Suprapubic skin (tissue), 4 donors: Measurements from ENCODE around the gene CASR. TPM values are rescaled to one million over a fixed set of nuclear protein-coding genes. Genes with fewer than 3 reads are reported as not detected.
"Not testable (repeated sequence)": the region's sequence is repeated elsewhere in the genome, so short reads cannot be mapped to it uniquely, and the experiment has no call there.

Experiments used
- DNase-seq, 2 donors: peaks; one replicate each; pipeline ENCODE4 v3.0.0-alpha.2; 2019; ENCODE audit warnings: low spot score in 2 of 2
- H3K27ac ChIP-seq: fragments of 200-600 bp; sonication (generic); one replicate; pipeline ENCODE4 v1.5.1; 2019
- H3K27me3 ChIP-seq: fragments of 200-600 bp; sonication (generic); one replicate; pipeline ENCODE4 v1.5.1; 2019
- H3K36me3 ChIP-seq: fragments of 200-600 bp; sonication (generic); one replicate; pipeline ENCODE4 v1.5.1; 2019
- H3K4me1 ChIP-seq: fragments of 200-600 bp; sonication (generic); one replicate; pipeline ENCODE4 v1.5.1; 2019
- H3K4me3 ChIP-seq: fragments of 200-600 bp; sonication (generic); one replicate; pipeline ENCODE4 v1.5.1; 2019; ENCODE audit warnings: mild to moderate bottlenecking
- H3K9me3 ChIP-seq: fragments of 200-600 bp; sonication (generic); one replicate; pipeline ENCODE4 v1.5.1; 2019
- CTCF ChIP-seq, 2 donors: fragments of 200-600 bp in 1 of 2; fragments of 450-650 bp in 1 of 2; sonication (generic) in 1 of 2; IDR thresholded peaks; one replicate each; pipeline ENCODE4 v1.5.1; 2016 to 2019; ENCODE audit warnings: antibody characterized with exemption in 2 of 2, mild to moderate bottlenecking in 1 of 2, moderate library complexity in 1 of 2
- EP300 ChIP-seq: sonication (generic); formaldehyde crosslinking; IDR thresholded peaks from one replicate; pipeline ENCODE4 v1.6.1; 2017; ENCODE audit warnings: antibody characterized with exemption
- POLR2A ChIP-seq, 2 donors: fragments of 450-650 bp; IDR thresholded peaks; one replicate each; pipeline ENCODE4 v1.6.1; 2017; ENCODE audit warnings: antibody characterized with exemption in 2 of 2, mild to moderate bottlenecking in 2 of 2, moderate library complexity in 2 of 2
- POLR2AphosphoS5 ChIP-seq, 3 donors: sonication (generic); formaldehyde crosslinking; IDR thresholded peaks; one replicate each; pipeline ENCODE4 v1.6.1; 2017; ENCODE audit warnings: antibody characterized with exemption in 3 of 3
- WGBS: methylation state at CpG from one replicate; pipeline ENCODE4 v1.1.5; 2018; 5-methylcytosine and 5-hydroxymethylcytosine counted together
- total RNA-seq, 4 donors: library from RNA; depleted of rRNA; stranded (reverse); fragments of >200 nt; gene quantifications; one replicate each; pipeline ENCODE4 v1.1.0, GENCODE V29; 2016

CASR gene
- total RNA-seq, 4 donors from 2014 or later: not detected

DNA sequence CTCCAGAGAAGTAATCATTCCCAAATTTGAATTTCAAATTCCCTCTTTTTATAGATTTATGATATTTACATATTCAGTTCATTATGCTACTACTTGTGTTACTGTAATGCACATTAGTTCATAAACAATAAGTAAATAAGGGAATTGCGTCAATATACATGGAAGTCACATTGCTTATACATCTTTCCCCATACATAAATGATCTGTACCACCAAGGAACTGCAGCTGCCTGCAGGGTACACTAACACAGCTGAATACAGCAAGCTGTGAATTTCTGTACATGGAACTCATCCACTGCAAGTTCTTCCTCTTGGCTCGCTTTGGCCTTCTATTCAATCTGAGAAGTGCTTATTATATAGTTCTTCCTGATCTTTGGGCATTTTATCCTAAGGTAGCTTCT lies 15.5 kb downstream of the CASR start:
- H3K36me3 ChIP-seq: no peaks in the 10 kb centered on the region
- H3K27ac ChIP-seq: no peak overlapping the region
- no peak for TF ChIP-seq POLR2A (IDR thresholded peaks at IDR 0.05)
- H3K27me3 ChIP-seq: no peaks in the 10 kb centered on the region
- H3K4me3 ChIP-seq: no peak overlapping the region
- H3K4me1 ChIP-seq: no peaks in the 10 kb centered on the region
- no peak for DNase-seq
- H3K9me3 ChIP-seq: no peaks in the 10 kb centered on the region
- WGBS: 91% methylated on average over 2 of the region's 2 CpGs

DNA sequence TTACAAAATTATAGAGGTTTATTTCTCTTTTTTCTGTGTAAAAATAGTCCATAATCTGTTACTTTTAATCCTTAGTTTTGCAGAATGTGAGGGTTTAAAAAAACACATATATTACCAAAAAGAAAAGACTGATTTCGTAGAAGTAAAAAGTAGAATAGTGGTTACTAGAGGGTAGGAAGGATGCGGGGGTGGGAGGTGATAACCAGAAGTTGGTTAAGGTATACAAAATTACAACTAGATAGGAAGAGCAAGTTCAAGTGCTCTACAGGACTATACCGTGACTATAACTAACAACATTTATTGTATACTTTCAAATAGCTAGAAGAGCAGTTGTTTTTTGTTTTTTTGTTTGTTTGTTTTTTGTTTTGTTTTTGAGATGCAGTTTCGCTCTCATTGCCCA lies 16.1 kb downstream of the CASR start:
- no peaks in the 10 kb centered on the region for H3K4me1 ChIP-seq
- TF ChIP-seq EP300 (no peak), POLR2AphosphoS5 (IDR thresholded peaks at IDR 0.05) (no peak), CTCF (IDR thresholded peaks at IDR 0.05) (no peak), POLR2A (IDR thresholded peaks at IDR 0.05) (no peak)
- no peak for DNase-seq
- H3K36me3 ChIP-seq: no peaks in the 10 kb centered on the region
- H3K27ac ChIP-seq: no peak overlapping the region
- no peak overlapping the region for H3K4me3 ChIP-seq
- H3K27me3 ChIP-seq: no peaks in the 10 kb centered on the region
- 87% methylated on average over 4 of the region's 4 CpGs for WGBS
- no peaks in the 10 kb centered on the region for H3K9me3 ChIP-seq

- Histone ChIP-seq H3K27ac (no peak overlapping the region), H3K36me3 (no peaks in the 10 kb centered on the region), H3K4me1 (no peaks in the 10 kb centered on the region), H3K4me3 (no peak overlapping the region), H3K9me3 (no peaks in the 10 kb centered on the region), H3K27me3 (no peaks in the 10 kb centered on the region)
- 62% methylated on average over 3 of the region's 3 CpGs for WGBS
- TF ChIP-seq POLR2A (IDR thresholded peaks at IDR 0.05) (no peak), EP300 (no peak), CTCF (IDR thresholded peaks at IDR 0.05) (no peak), POLR2AphosphoS5 (IDR thresholded peaks at IDR 0.05) (no peak)
- DNase-seq: no peak
Measured at GRCh38 chr3:122200661-122201060, 17.2 kb downstream of the CASR start.

DNA sequence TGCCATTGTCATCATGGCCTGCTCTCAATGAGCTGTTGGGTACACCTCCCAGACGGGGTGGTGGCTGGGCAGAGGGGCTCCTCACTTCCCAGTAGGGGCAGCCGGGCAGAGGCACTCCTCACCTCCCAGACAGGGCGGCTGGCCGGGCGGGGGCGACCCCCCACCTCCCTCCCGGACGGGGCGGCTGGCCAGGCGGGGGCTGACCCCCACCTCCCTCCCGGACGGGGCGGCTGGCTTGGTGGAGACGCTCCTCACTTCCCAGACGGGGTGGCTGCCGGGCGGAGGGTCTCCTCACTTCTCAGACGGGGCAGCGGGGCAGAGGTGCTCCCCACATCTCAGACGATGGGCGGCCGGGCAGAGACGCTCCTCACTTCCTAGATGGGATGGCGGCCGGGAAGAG lies 18.0 kb downstream of the CASR start:
- not testable (repeated sequence) for DNase-seq, H3K9me3 ChIP-seq, H3K27me3 ChIP-seq, H3K4me1 ChIP-seq, H3K4me3 ChIP-seq, H3K27ac ChIP-seq, H3K36me3 ChIP-seq
- 91% methylated on average over 2 of the region's 25 CpGs for whole genome bisulfite sequencing

- 70% methylated on average over 4 of the region's 4 CpGs for WGBS
- Histone ChIP-seq H3K9me3 (no peaks in the 10 kb centered on the region), H3K36me3 (no peaks in the 10 kb centered on the region), H3K27ac (no peak overlapping the region), H3K4me1 (no peaks in the 10 kb centered on the region), H3K27me3 (no peaks in the 10 kb centered on the region), H3K4me3 (no peak overlapping the region)
- no peak for TF ChIP-seq CTCF (IDR thresholded peaks at IDR 0.05)
- TF ChIP-seq POLR2A (IDR thresholded peaks at IDR 0.05): no peak
- TF ChIP-seq POLR2AphosphoS5 (IDR thresholded peaks at IDR 0.05): no peak
- no peak for DNase-seq
Measured at GRCh38 chr3:122208579-122208978, 25.1 kb downstream of the CASR start.

GRCh38 chr3:122213650-122214049 lies 30.2 kb downstream of the CASR start:
- no peak overlapping the region for H3K27ac ChIP-seq
- no peaks in the 10 kb centered on the region for H3K9me3 ChIP-seq
- no peak for DNase-seq
- 88% methylated on average over 2 of the region's 2 CpGs for WGBS
- no peaks in the 10 kb centered on the region for H3K27me3 ChIP-seq
- H3K4me3 ChIP-seq: no peak overlapping the region
- TF ChIP-seq EP300 (no peak), CTCF (IDR thresholded peaks at IDR 0.05) (no peak), POLR2AphosphoS5 (IDR thresholded peaks at IDR 0.05) (no peak), POLR2A (IDR thresholded peaks at IDR 0.05) (no peak)
- no peaks in the 10 kb centered on the region for H3K4me1 ChIP-seq
- no peaks in the 10 kb centered on the region for H3K36me3 ChIP-seq
